VCaP (cell line): ENCODE results near the gene ABO.
"Not testable (repeated sequence)": the region's sequence is repeated elsewhere in the genome, so short reads cannot be mapped to it uniquely, and the experiment has no call there.

Source experiments
- H3K27ac ChIP-seq: fragments of 450-650 bp; 2 replicates; pipeline ENCODE4 v1.5.1; 2017
- TF ChIP-seq, protein P1 (sequence below): fragments of 450-650 bp; conservative IDR thresholded peaks from 2 replicates; pipeline ENCODE4 v1.5.1; 2017; ENCODE audit warnings: mild to moderate bottlenecking, moderate library complexity

ABO gene

DNA sequence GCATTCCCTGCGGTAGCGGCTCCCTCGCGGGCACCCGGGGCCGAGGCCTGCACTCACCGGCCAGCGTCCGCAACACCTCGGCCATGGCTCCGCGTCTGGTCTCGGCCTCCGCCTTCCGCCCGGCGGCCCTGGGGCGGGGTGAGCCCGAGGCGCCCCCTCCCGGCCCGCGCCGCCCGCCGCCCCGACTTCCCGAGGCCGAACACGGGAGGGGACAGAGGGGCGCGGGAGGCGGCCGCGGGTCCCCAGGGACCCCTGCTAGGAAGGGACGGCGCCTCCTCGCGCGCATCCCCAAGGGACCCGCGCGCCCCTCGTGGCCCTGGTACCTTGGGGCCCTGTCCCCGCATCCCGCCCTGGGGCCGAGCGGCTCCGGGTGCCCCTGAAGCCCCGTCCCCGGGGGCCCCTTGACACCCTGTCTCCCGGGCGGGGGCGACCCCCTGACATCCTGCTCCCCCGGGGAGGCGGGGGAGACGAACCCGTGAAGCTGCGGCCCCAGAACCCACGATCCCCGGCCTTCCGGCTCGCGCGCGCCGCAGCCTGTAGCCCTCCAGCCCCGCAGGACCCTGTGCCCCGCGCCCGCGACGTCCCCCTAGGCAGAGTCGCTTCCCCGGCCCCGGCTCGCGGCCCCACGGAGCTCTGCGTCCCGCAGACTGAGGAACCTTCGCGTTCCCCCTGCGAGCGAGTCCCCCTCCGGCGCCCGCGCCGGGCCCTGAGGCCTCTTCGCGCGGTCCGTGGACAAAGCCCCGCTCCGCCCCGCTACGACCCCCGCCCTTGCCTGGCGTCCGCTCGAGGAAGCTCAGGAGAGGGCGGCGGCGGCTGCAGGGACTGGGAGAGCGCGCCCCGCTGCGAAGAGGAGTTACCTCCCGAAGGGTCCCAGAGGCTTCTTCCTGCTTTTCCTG, at the start of gene ABO:
TSS of gene ABO (minus strand) at position 97 of the 896 bp plus-strand sequence.
- H3K27ac ChIP-seq: no peak within 1 kb of the TSS
- TF ChIP-seq, protein P1, sequence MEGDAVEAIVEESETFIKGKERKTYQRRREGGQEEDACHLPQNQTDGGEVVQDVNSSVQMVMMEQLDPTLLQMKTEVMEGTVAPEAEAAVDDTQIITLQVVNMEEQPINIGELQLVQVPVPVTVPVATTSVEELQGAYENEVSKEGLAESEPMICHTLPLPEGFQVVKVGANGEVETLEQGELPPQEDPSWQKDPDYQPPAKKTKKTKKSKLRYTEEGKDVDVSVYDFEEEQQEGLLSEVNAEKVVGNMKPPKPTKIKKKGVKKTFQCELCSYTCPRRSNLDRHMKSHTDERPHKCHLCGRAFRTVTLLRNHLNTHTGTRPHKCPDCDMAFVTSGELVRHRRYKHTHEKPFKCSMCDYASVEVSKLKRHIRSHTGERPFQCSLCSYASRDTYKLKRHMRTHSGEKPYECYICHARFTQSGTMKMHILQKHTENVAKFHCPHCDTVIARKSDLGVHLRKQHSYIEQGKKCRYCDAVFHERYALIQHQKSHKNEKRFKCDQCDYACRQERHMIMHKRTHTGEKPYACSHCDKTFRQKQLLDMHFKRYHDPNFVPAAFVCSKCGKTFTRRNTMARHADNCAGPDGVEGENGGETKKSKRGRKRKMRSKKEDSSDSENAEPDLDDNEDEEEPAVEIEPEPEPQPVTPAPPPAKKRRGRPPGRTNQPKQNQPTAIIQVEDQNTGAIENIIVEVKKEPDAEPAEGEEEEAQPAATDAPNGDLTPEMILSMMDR: no peak

DNA sequence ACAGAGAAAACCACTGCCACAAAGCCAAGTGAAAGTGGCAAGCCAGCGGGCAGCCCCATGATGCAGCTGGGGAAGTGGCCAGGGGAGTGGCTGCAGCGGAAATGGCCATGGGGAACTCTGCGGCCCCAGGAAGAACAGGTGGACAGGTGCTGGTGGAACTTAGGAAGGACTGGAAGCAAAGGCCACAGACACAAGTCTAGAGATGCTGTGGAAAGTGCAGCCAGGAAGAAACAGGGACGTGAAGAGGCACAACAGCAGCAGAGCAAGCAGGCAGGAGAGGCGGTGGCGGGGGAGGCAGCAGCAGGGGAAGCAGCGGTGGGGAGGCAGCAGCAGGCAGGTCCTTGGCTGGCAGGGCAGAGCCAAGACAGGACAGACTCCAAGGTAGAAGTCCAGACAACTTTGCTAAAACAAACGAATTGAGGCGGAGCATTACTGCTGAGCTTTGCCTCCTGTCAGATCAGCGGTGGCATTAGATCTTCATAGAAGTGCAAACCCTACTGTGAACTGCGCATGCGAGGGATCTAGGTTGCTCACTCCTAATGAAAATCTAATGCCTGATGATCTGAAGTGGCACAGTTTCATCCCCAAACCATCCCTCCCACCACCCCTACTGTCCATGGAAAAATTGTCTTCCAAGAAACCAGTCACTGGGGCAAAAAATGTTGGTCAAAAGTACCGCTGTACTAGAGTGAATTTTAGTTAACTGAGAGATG, 49.1 kb upstream of the ABO start:
- TF ChIP-seq, protein P1: no peak
- no peak overlapping the region for H3K27ac ChIP-seq

- TF ChIP-seq, protein P1: no peak
- H3K27ac ChIP-seq: no peak overlapping the region
Observed at GRCh38 chr9:133323211-133323610, 48.2 kb upstream of the ABO start.

GRCh38 chr9:133322701-133323100, 47.7 kb upstream of the ABO start:
- TF ChIP-seq, protein P1: no peak
- H3K27ac ChIP-seq: no peak overlapping the region

GRCh38 chr9:133321411-133321935, 46.5 kb upstream of the ABO start:
- TF ChIP-seq, protein P1: no peak
- H3K27ac ChIP-seq: no peak overlapping the region

- TF ChIP-seq, protein P1: no peak
- H3K27ac ChIP-seq: no peak overlapping the region
Observed at GRCh38 chr9:133320421-133320881, 45.5 kb upstream of the ABO start.

- H3K27ac ChIP-seq: not testable (repeated sequence)
Observed at GRCh38 chr9:133317551-133317950, 42.5 kb upstream of the ABO start.
